GM21825 (cell line): Measurements from ENCODE around the gene OR4K13.

Source experiments
- ATAC-seq: cut with Tn5 transposase; IDR thresholded peaks from one replicate; pipeline ENCODE4 v1.9.1; 2021; ENCODE audit warnings: mild to moderate bottlenecking, moderate library complexity; ENCODE audit not compliant: unreplicated experiment

The OR4K13 gene

GRCh38 chr14:20035938-20036337 is at the start of gene OR4K13:
TSS of gene OR4K13 (minus strand) at chr14:20036038. CDS start at chr14:20034758, 1,280 bp downstream.
- no peak for ATAC-seq

GRCh38 chr14:20059745-20060144 is 23.9 kb upstream of the OR4K13 start, which contains the start of gene OR4L1:
TSS of gene OR4L1 (plus strand) at chr14:20060045. CDS start at chr14:20060045, 0 bp downstream.
- ATAC-seq = no peak

- ATAC-seq = no peak
These were observed 12.4 kb upstream of the OR4K13 start for GRCh38 chr14:20048202-20048601.

- no peak for ATAC-seq
These were observed 8.4 kb upstream of the OR4K13 start for GRCh38 chr14:20044243-20044642.

- ATAC-seq = no peak
These were observed 389 bp downstream of the OR4K13 start for GRCh38 chr14:20035449-20035848.

GRCh38 chr14:20031058-20031457 is 4.8 kb downstream of the OR4K13 start:
- ATAC-seq = no peak

GRCh38 chr14:20019257-20019865 is 16.5 kb downstream of the OR4K13 start, which contains the start of gene OR4K14:
TSS of gene OR4K14 (minus strand) at chr14:20019307. CDS start at chr14:20015193, 4,114 bp downstream.
- ATAC-seq = no peak

GRCh38 chr14:20008156-20008555 is 27.7 kb downstream of the OR4K13 start:
- ATAC-seq = no peak

GRCh38 chr14:20002319-20002718 is 33.5 kb downstream of the OR4K13 start:
- no peak for ATAC-seq

GRCh38 chr14:20001863-20002262 is 34.0 kb downstream of the OR4K13 start, which contains the start of gene OR4Q2:
TSS of gene OR4Q2 (plus strand) at chr14:20002163.
- ATAC-seq = no peak

GRCh38 chr14:19993438-19993837 is 42.4 kb downstream of the OR4K13 start:
- no peak for ATAC-seq
